ENCODE measurements around the gene ASB12.
A peak's percentile ranks its signal among the peaks of the same experiment; 100 is the strongest.

DNA sequence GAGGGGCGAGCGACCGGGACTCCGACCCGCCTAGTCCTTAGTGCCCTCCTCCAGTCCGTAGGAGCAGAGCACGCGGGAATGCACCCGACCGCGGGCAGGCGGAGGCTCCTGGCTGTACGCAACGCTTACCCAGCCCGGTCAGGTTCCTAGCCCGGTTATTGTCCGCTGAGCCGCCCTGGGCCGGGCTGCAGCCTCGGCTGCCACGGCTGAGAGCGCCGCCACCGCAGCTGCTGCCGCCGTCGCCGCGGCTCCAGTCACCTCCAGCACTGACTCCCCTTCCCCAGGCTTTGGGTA lies 25.0 kb downstream of the ASB12 start, which contains the start of gene AMER1:
- peak; percentile 24; the same call in 1 of the 2 replicates for TF ChIP-seq POLR2AphosphoS5 (IDR thresholded peaks at IDR 0.05; ENCODE audit: borderline replicate concordance, low read depth, low read length)
- TF ChIP-seq EZH2 (IDR thresholded peaks at IDR 0.05), result no peak
- TF ChIP-seq FOXP2 (optimal IDR thresholded peaks at IDR 0.05; ENCODE audit: control extremely low read depth, extremely low read length, insufficient read depth), result no peak
